Sciatic nerve (tissue), 2 donors: ENCODE measurements around the gene IL1RL2. TPM values are rescaled to one million over a fixed set of nuclear protein-coding genes. Genes with fewer than 3 reads are reported as not detected.

Experiments used
- ATAC-seq: fragments of 200-7000 bp; cut with Tn5 transposase; one replicate; pipeline ENCODE4 v1.9.1; 2020; ENCODE audit warnings: mild to moderate bottlenecking, moderate library complexity
- DNase-seq: peaks from one replicate; pipeline ENCODE4 v3.0.0-alpha.2; 2020; ENCODE audit warnings: low spot score
- intact Hi-C: fragments of 100-400 bp; cut with DNase I; formaldehyde crosslinking; loops from one replicate; pipeline ENCODE4 v1.14.2; 2022
- total RNA-seq: library from RNA; stranded (reverse); fragmentation: NEBNext Ultra II Directional; extraction: Animal tissue kit (Norgen Biotek cat#: 25700); gene quantifications from one replicate; pipeline ENCODE4 v1.2.1, GENCODE V29; 2021
- donor health status: DM: no; HTN: no; CAD: no.
- donor health status: DM: no; HTN: no; CAD: no.

The IL1RL2 gene
- not detected for total RNA-seq

GRCh38 chr2:102186791-102187495, at the start of gene IL1RL2:
IL1RL2 (plus strand) TSS chr2:102187023; CDS start chr2:102187868, 845 bp downstream.
- no peak for ATAC-seq
- no peak for DNase-seq
- intact Hi-C loops = loop anchor here (5.0 kb wide), 1 partner anchor 1285 kb away; no protein-coding TSS in a partner anchor

- ATAC-seq = no peak
- no peak for DNase-seq
- intact Hi-C loops = no loop called here
Measured at GRCh38 chr2:102137138-102137537, 49.7 kb upstream of the IL1RL2 start.

- no peak for DNase-seq
Measured at GRCh38 chr2:102138331-102138730, 48.5 kb upstream of the IL1RL2 start.

GRCh38 chr2:102139851-102140250, 47.0 kb upstream of the IL1RL2 start:
- intact Hi-C loops = no loop called here
- ATAC-seq = no peak
- DNase-seq = no peak

More at GRCh38 chr2:102138331-102138730, 48.5 kb upstream of the IL1RL2 start:
- no peak for ATAC-seq
- intact Hi-C loops = no loop called here

GRCh38 chr2:102140377-102140776, 46.4 kb upstream of the IL1RL2 start:
- DNase-seq (no peak), ATAC-seq (no peak)
- intact Hi-C loops = no loop called here

- no peak for DNase-seq
- ATAC-seq = peak; percentile 18
- intact Hi-C loops = no loop called here
Measured at GRCh38 chr2:102141011-102141943, 45.5 kb upstream of the IL1RL2 start.

- peak; percentile 90 for ATAC-seq
- intact Hi-C loops = no loop called here
- peak; percentile 90 for DNase-seq
Measured at GRCh38 chr2:102141970-102142828, 44.6 kb upstream of the IL1RL2 start, which contains the start of gene IL1R1. IL1R1 (plus strand) TSS chr2:102142746; CDS start chr2:102157725, 14,979 bp downstream.

GRCh38 chr2:102142829-102143449, 43.9 kb upstream of the IL1RL2 start:
- intact Hi-C loops = no loop called here
- DNase-seq = no peak
- peak; percentile 25 for ATAC-seq

- DNase-seq = no peak
- ATAC-seq = peak; percentile 38
- intact Hi-C loops = no loop called here
Measured at GRCh38 chr2:102143450-102143985, 43.3 kb upstream of the IL1RL2 start.

- no peak for ATAC-seq
- intact Hi-C loops = no loop called here
- DNase-seq = no peak
Measured at GRCh38 chr2:102144128-102144527, 42.7 kb upstream of the IL1RL2 start.

- intact Hi-C loops = no loop called here
- ATAC-seq (no peak), DNase-seq (no peak)
Measured at GRCh38 chr2:102145107-102145506, 41.7 kb upstream of the IL1RL2 start.

GRCh38 chr2:102145934-102146333, 40.9 kb upstream of the IL1RL2 start:
- no peak for ATAC-seq
- no peak for DNase-seq
- intact Hi-C loops = no loop called here

GRCh38 chr2:102147935-102148334, 38.9 kb upstream of the IL1RL2 start:
- intact Hi-C loops = no loop called here
- ATAC-seq (no peak), DNase-seq (no peak)

- ATAC-seq (no peak), DNase-seq (no peak)
- intact Hi-C loops = no loop called here
Measured at GRCh38 chr2:102149243-102149642, 37.6 kb upstream of the IL1RL2 start.

- ATAC-seq = no peak
- DNase-seq = no peak
- intact Hi-C loops = no loop called here
Measured at GRCh38 chr2:102149644-102150455, 37.0 kb upstream of the IL1RL2 start.

- ATAC-seq = no peak
- intact Hi-C loops = no loop called here
- no peak for DNase-seq
Measured at GRCh38 chr2:102154364-102154763, 32.5 kb upstream of the IL1RL2 start.

GRCh38 chr2:102154946-102155702, 31.7 kb upstream of the IL1RL2 start:
- intact Hi-C loops = no loop called here
- no peak for ATAC-seq

More at GRCh38 chr2:102154946-102155702, 31.7 kb upstream of the IL1RL2 start:
- DNase-seq = peak; percentile 42
